A673 (cell line): Measurements from ENCODE around the gene ASNSD1. TPM values are rescaled to one million over a fixed set of nuclear protein-coding genes. Genes with fewer than 3 reads are reported as not detected.

Experiments
- Bru-seq: library from RNA; stranded (reverse); fragments of 400-500 nt; gene quantifications from one replicate; lab custom pipeline; 2021; lab: Mats Ljungman, UMichigan
- BruChase-seq, 2 experiments: library from RNA; stranded (reverse); fragments of 400-500 nt; gene quantifications; one replicate each; lab custom pipeline; 2021; lab: Mats Ljungman, UMichigan
- BruUV-seq: library from RNA; stranded (reverse); fragments of 400-500 nt; replicated peaks from 2 replicates; lab custom pipeline; 2021; lab: Mats Ljungman, UMichigan
- CTCF ChIA-PET: fragments of 300-600 bp; sonication (Branson Sonifier 250); formaldehyde crosslinking; loops from one replicate; lab custom pipeline; 2022; ENCODE audit warnings: antibody characterized with exemption; lab: Charles Lee
- POLR2A ChIA-PET: fragments of 300-600 bp; sonication (Branson Sonifier 250); formaldehyde crosslinking; loops from one replicate; lab custom pipeline; 2022; ENCODE audit warnings: antibody characterized with exemption; ENCODE audit not compliant: low non-redundant PET; lab: Charles Lee
- DNase-seq: peaks from one replicate; pipeline ENCODE4 v3.0.0-alpha.2; 2015; ENCODE audit warnings: low spot score
- H3K27ac ChIP-seq: fragments of 200-600 bp; sonication (generic); 2 replicates; pipeline ENCODE4 v1.5.1; 2016; ENCODE audit warnings: mixed run types, low read depth, mild to moderate bottlenecking, mixed read lengths, antibody characterized with exemption, low read length; ENCODE audit not compliant: poor library complexity, severe bottlenecking
- H3K27me3 ChIP-seq: fragments of 200-600 bp; sonication (generic); replicated peaks from 2 replicates; pipeline ENCODE4 v1.6.1; 2017; ENCODE audit warnings: mixed run types, low read depth, mild to moderate bottlenecking, mixed read lengths, antibody characterized with exemption, low read length; ENCODE audit not compliant: insufficient read depth, poor library complexity
- H3K36me3 ChIP-seq: fragments of 200-600 bp; sonication (generic); 2 replicates; pipeline ENCODE4 v1.6.1; 2016; ENCODE audit warnings: mixed run types, mild to moderate bottlenecking, mixed read lengths, antibody characterized with exemption, low read length; ENCODE audit not compliant: insufficient read depth, poor library complexity, severe bottlenecking
- H3K4me1 ChIP-seq: fragments of 200-600 bp; sonication (generic); 2 replicates; pipeline ENCODE4 v1.6.1; 2017; ENCODE audit warnings: mixed run types, mild to moderate bottlenecking, mixed read lengths, antibody characterized with exemption, low read length; ENCODE audit not compliant: insufficient read depth, poor library complexity, severe bottlenecking
- H3K4me3 ChIP-seq: fragments of 200-600 bp; sonication (generic); 2 replicates; pipeline ENCODE4 v1.5.1; 2016; ENCODE audit warnings: low read depth, mixed run types, mild to moderate bottlenecking, mixed read lengths, low read length; ENCODE audit not compliant: poor library complexity, severe bottlenecking
- H3K9me3 ChIP-seq: fragments of 200-600 bp; sonication (generic); 2 replicates; pipeline ENCODE4 v1.6.1; 2016; ENCODE audit warnings: mixed run types, low read depth, mild to moderate bottlenecking, mixed read lengths, antibody characterized with exemption, low read length; ENCODE audit not compliant: poor library complexity, severe bottlenecking
- EZH2 ChIP-seq: fragments of 200-600 bp; sonication (generic); IDR thresholded peaks from 2 replicates; pipeline ENCODE4 v1.6.1; 2017; ENCODE audit warnings: borderline replicate concordance, low read depth, mild to moderate bottlenecking, mixed read lengths, antibody characterized with exemption, low read length; ENCODE audit not compliant: poor library complexity, severe bottlenecking
- intact Hi-C: fragments of 100-400 bp; cut with micrococcal nuclease; formaldehyde crosslinking; loops from one replicate; pipeline ENCODE4 v1.10.0; 2022; ENCODE audit not compliant: unreplicated experiment
- long read RNA-seq: library from polyadenylated mRNA; stranded (forward); transcript quantifications from one replicate; pipeline ENCODE4 v2.0.0, GENCODE V29; 2022
- total RNA-seq: library from RNA; stranded (reverse); gene quantifications from 2 replicates; pipeline ENCODE4 v1.2.3, GENCODE V29; 2021
- TF ChIP-seq, protein P1 (sequence below): fragments of 300-800, 200-600 bp; sonication (generic); conservative IDR thresholded peaks from 2 replicates; pipeline ENCODE4 v1.5.1; 2017; ENCODE audit warnings: low read depth, mild to moderate bottlenecking, antibody characterized with exemption, low read length, moderate library complexity, mixed read lengths

The ASNSD1 gene
- total RNA-seq: 50.7 and 58.2 TPM in 2 replicates
- Bru-seq, nascent RNA: percentile 93 among the genes with signal in this experiment
- percentile 97 among the genes with signal in this experiment for BruChase-seq, experiment 1, labeled RNA remaining after a 2-hour chase
- percentile 97 among the genes with signal in this experiment for BruChase-seq, experiment 2, labeled RNA remaining after a 6-hour chase
- long read RNA-seq, transcript ASNSD1-201 (6 exons, 2,450 nt): major isoform, 121 of 157 reads
- long read RNA-seq, partial matches to known transcripts: 2 of 157 reads
- long read RNA-seq, other reads (novel, unspliced or antisense): 32 of 157 reads

DNA sequence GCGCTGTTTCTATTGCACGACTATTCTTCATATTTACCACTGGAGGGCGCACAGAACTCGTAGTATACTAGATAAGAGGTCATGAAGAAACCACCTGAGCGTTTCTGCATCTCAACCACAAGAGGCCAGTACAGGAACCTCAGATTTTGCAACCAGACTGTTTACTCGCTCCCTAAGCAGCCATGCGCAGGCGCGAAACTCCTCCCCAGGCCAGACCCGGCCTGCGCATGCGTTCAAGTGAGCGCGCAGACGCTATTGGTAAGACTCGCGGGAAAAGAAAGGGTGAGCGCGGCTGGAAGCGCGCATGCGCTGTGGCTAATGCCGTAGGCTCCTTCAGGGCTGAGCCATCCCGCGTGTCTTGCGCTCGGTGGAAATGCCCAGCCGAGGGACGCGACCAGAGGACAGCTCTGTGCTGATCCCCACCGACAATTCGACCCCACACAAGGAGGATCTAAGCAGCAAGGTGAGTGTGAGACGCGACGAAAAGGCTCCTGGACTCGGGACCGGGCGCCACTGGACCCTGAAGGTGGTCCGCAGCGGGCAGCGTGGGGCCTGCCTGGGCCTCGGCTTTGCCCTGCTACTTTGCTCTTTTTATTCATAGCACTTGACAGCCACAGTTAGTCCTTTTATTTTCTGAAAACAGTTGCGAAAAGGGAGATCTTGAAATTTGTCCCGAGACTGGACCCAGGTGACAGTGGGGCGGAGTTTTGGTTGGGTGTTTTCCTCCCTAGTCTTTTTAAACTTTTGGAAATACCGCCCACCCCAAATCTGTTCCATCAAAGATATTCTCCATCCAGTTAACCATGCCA is at the start of gene ASNSD1:
ASNSD1 (plus strand) TSS at position 312 of the 809 bp plus-strand sequence. CDS start 4,674 bp downstream, outside the sequence.
- intact Hi-C loops: loop anchor here (1.0 to 5.0 kb wide), 3 partner anchors 37 to 406 kb away; partner anchors contain the start of gene OSGEPL1
- Histone ChIP-seq H3K36me3 (peaks cover 8% of the 10 kb centered on the region), H3K4me1 (peaks cover 9% of the 10 kb centered on the region), H3K27ac (peak within 1 kb of the TSS; percentile 84), H3K27me3 (no peaks in the 10 kb centered on the region), H3K4me3 (peak within 1 kb of the TSS; percentile 80), H3K9me3 (no peaks in the 10 kb centered on the region)
- ChIA-PET POLR2A (no interaction called here), CTCF (interaction anchor here (0.8 to 1.3 kb wide), 4 partner anchors 38 to 101 kb away, joined by 3 to 6 read pairs (median 4); partner anchors contain the start of gene OSGEPL1)
- TSS peak; percentile 68 for BruUV-seq
- no peak for TF ChIP-seq EZH2
- TF ChIP-seq, protein P1, sequence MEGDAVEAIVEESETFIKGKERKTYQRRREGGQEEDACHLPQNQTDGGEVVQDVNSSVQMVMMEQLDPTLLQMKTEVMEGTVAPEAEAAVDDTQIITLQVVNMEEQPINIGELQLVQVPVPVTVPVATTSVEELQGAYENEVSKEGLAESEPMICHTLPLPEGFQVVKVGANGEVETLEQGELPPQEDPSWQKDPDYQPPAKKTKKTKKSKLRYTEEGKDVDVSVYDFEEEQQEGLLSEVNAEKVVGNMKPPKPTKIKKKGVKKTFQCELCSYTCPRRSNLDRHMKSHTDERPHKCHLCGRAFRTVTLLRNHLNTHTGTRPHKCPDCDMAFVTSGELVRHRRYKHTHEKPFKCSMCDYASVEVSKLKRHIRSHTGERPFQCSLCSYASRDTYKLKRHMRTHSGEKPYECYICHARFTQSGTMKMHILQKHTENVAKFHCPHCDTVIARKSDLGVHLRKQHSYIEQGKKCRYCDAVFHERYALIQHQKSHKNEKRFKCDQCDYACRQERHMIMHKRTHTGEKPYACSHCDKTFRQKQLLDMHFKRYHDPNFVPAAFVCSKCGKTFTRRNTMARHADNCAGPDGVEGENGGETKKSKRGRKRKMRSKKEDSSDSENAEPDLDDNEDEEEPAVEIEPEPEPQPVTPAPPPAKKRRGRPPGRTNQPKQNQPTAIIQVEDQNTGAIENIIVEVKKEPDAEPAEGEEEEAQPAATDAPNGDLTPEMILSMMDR: peak; percentile 98
- peak; percentile 99 for DNase-seq

DNA sequence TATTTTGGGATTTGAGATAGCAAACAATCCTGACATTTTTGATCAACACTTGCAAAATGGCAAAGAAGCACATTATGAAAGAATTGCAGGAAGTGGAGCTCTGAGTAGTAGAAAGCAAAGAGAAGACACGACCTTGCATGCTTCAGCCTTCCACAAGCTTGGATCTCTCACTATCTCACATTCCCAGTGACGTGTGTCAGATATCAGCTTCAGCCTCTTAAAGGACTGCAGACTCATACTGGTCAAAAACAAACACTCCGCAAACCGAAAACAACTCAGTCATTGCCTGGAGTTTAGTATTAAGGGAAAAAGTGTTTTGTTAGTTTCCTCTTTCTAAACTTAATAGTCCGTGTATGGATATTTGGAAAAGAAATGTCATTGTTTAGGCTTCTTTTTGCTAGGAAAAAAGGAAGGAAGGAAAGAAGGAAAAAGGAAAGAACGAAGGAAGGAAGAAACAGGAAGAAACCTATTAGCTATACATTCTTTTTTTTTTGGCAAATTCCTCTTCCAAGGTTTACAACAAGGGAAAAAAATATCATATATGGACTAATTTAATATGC is 48.1 kb upstream of the ASNSD1 start:
- H3K9me3 ChIP-seq: no peaks in the 10 kb centered on the region
- H3K36me3 ChIP-seq: no peaks in the 10 kb centered on the region
- ChIA-PET CTCF (no interaction called here), POLR2A (no interaction called here)
- no peak overlapping the region for H3K4me3 ChIP-seq
- no peaks in the 10 kb centered on the region for H3K27me3 ChIP-seq
- TF ChIP-seq, protein P1: no peak
- TF ChIP-seq EZH2: no peak
- H3K27ac ChIP-seq: no peak overlapping the region
- no peak for DNase-seq
- peaks cover 12% of the 10 kb centered on the region for H3K4me1 ChIP-seq
- intact Hi-C loops: no loop called here
- BruUV-seq: no TSS peak

DNA sequence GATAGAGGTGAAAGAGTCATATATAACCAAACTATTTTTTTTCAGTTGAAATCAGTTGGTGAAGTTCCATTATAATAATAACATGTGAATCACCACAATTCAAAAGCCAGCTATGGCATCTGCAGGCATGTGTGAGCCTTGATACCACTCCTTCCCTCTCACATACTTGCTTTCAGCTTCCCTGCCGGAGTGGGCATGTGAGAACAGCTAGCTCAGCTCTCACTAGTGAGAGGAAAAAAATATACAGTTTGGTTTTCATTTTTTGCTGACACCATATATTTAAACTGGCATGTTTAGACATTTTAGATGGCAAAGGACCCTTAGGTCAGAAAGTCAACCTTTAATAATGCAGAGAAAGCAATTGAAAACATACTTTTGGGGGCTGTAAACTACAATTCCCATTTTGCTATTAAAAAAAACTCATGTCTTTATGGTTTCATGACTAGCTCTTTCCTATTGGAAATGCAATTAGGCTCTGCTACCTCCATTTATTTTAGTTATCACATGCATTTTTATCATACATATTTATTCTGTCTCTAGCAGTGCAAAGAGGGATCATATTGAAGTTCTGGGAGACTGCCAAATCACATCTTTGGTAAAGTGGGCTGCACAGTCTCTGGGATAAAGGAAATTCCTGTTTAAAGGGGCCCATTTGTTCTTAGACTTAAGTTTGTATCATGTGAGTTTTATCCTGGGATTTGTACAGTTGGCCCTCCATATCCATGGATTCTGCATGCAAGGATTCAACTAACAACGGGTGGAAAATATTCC is 47.4 kb upstream of the ASNSD1 start:
- DNase-seq: peak; percentile 11

More for the DNA sequence above, 47.4 kb upstream of the ASNSD1 start:
- Histone ChIP-seq H3K4me3 (no peak overlapping the region), H3K36me3 (no peaks in the 10 kb centered on the region), H3K9me3 (no peaks in the 10 kb centered on the region), H3K27me3 (no peaks in the 10 kb centered on the region), H3K27ac (no peak overlapping the region), H3K4me1 (peaks cover 12% of the 10 kb centered on the region)
- intact Hi-C loops: no loop called here
- CTCF ChIA-PET: interaction anchor here (0.6 kb wide), 1 partner anchor 185 kb away, joined by 5 read pairs; no protein-coding TSS in a partner anchor
- TF ChIP-seq, protein P1: no peak
- no peak for TF ChIP-seq EZH2
- POLR2A ChIA-PET: no interaction called here
- BruUV-seq: no TSS peak
